ENCODE measurements around the gene CDH16.

- TF ChIP-seq, protein P1, sequence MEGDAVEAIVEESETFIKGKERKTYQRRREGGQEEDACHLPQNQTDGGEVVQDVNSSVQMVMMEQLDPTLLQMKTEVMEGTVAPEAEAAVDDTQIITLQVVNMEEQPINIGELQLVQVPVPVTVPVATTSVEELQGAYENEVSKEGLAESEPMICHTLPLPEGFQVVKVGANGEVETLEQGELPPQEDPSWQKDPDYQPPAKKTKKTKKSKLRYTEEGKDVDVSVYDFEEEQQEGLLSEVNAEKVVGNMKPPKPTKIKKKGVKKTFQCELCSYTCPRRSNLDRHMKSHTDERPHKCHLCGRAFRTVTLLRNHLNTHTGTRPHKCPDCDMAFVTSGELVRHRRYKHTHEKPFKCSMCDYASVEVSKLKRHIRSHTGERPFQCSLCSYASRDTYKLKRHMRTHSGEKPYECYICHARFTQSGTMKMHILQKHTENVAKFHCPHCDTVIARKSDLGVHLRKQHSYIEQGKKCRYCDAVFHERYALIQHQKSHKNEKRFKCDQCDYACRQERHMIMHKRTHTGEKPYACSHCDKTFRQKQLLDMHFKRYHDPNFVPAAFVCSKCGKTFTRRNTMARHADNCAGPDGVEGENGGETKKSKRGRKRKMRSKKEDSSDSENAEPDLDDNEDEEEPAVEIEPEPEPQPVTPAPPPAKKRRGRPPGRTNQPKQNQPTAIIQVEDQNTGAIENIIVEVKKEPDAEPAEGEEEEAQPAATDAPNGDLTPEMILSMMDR (conservative IDR thresholded peaks at IDR 0.05 in 1 of 2, IDR thresholded peaks at IDR 0.05 in 1 of 2; ENCODE audit: low read depth in 1 of 2, low read length in 2 of 2) = no peak
- TF ChIP-seq EZH2 (IDR thresholded peaks at IDR 0.05; ENCODE audit: low read length, missing control alignments) = no peak
Measured at GRCh38 chr16:66891360-66891759, 27.3 kb downstream of the CDH16 start.

Data from fibroblast of lung (primary cell).